ENCODE measurements around the gene SLC37A2.
"Not testable (repeated sequence)": the region's sequence is repeated elsewhere in the genome, so short reads cannot be mapped to it uniquely, and the experiment has no call there.

Gene SLC37A2

GRCh38 chr11:125082040-125082439, 18.9 kb downstream of the SLC37A2 start:
- FAIRE-seq, result no peak
- DNase-seq (ENCODE audit: extremely low spot score, insufficient read length, low read depth), result no peak

GRCh38 chr11:125082611-125083311, 19.7 kb downstream of the SLC37A2 start:
- no peak for DNase-seq (ENCODE audit: extremely low spot score, insufficient read length, low read depth)
- no peak for FAIRE-seq

- FAIRE-seq, result no peak
Measured at GRCh38 chr11:125083312-125084056, 20.4 kb downstream of the SLC37A2 start.

DNA sequence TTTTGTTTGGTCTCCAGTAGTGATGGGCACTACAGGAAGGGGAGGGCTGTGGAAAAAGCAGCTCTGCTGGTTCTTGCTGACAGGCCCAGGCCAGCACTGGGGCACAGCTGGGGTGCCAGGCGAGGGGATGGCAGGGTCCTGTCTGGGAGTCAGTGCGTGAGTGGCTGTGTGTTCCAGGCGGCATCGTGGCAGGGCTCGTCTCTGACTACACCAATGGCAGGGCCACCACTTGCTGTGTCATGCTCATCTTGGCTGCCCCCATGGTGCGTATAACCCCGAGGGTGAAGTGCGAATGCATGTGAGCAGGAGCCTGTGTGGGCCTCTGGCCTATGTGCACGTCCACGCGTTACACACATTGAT, 20.9 kb downstream of the SLC37A2 start:
- FAIRE-seq, result no peak
- no peak for DNase-seq (ENCODE audit: extremely low spot score, insufficient read length, low read depth)

More at GRCh38 chr11:125083312-125084056, 20.4 kb downstream of the SLC37A2 start:
- DNase-seq (ENCODE audit: extremely low spot score, insufficient read length, low read depth), result no peak

- FAIRE-seq (no peak), DNase-seq (ENCODE audit: extremely low spot score, insufficient read length, low read depth) (no peak)
Measured at GRCh38 chr11:125084761-125085231, 21.7 kb downstream of the SLC37A2 start.

- no peak for DNase-seq (ENCODE audit: extremely low spot score, insufficient read length, low read depth)
- FAIRE-seq, result no peak
Measured at GRCh38 chr11:125085301-125086081, 22.4 kb downstream of the SLC37A2 start.

GRCh38 chr11:125086633-125087296, 23.7 kb downstream of the SLC37A2 start:
- no peak for FAIRE-seq
- DNase-seq (ENCODE audit: extremely low spot score, insufficient read length, low read depth), result no peak

DNA sequence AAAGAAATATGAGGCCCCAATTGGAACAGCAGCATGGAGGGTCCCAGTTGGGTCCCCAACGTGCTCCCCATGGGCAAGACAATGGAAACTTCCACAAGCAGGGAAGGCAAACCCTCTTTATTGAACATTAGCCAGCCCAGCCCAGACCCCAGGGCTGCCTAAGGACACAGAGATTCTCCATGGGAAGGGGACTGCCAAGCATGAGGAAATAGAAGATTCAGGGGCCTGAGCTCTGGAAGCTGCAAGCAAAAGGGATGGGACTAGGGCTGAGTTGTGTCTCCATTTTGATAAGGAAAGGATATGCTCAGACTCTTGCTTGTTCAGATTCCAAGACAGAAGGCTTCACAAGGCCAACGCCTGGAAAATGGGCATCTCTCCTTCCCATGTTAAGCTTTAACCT, 25.0 kb downstream of the SLC37A2 start:
- FAIRE-seq (no peak), DNase-seq (ENCODE audit: extremely low spot score, insufficient read length, low read depth) (no peak)

DNA sequence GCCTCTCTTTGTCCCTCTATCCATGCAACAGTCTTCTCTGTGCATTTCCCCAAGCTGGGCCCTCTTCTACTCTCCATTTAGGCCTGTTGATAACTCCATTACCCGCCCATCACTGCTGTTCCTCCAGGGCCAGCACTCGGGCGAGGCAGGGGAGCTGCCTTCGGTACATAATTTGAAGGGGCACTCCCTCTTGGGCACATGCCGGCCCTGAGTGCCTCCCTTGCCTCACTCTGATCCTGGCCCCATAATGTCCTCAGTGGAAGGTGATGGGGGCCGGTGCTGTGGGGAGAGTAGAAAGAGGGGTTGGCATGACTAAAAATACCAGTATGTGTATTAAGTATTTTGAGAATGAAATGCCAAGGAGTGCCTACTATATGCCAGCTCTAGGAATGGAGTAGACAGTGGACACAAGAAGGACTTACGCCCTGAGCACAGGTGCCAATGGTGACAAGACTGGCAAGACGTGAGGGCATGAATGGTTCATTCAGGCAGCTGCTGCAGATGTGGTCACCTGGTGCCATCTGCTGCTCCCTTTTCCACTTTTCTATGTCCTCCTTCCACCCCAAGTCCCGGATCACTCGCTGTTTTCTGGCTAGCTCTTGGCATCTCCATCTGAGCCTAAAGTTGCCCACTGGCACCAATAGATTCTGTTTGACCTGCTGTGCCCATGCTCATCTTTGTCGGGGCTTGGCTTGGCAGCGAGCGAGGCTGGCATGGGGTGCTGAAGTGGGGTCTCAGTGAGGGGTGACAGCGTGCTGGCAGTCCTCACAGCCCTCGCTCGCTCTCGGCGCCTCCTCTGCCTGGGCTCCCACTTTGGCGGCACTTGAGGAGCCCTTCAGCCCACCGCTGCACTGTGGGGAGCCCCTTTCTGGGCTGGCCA, 25.7 kb downstream of the SLC37A2 start:
- no peak for FAIRE-seq
- DNase-seq (ENCODE audit: extremely low spot score, insufficient read length, low read depth), result no peak

GRCh38 chr11:125089481-125089880, 26.4 kb downstream of the SLC37A2 start:
- FAIRE-seq, result not testable (repeated sequence)

DNA sequence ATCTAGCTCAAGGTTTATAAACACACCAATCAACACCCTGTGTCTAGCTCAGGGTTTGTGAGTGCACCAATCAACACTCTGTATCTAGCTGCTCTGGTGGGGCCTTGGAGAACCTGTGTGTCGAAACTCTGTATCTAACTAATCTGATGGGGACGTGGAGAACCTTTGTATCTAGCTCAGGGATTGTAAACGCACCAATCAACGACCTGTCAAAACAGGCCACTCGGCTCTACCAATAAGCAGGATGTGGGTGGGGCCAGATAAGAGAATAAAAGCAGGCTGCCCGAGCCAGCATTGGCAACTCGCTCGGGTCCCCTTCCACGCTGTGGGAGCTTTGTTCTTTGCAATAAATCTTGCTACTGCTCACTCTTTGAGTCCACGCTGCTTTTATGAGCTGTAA, 27.0 kb downstream of the SLC37A2 start:
- FAIRE-seq; DNase-seq (ENCODE audit: extremely low spot score, insufficient read length, low read depth): not testable (repeated sequence)

More at GRCh38 chr11:125089481-125089880, 26.4 kb downstream of the SLC37A2 start:
- not testable (repeated sequence) for DNase-seq (ENCODE audit: extremely low spot score, insufficient read length, low read depth)

DNA sequence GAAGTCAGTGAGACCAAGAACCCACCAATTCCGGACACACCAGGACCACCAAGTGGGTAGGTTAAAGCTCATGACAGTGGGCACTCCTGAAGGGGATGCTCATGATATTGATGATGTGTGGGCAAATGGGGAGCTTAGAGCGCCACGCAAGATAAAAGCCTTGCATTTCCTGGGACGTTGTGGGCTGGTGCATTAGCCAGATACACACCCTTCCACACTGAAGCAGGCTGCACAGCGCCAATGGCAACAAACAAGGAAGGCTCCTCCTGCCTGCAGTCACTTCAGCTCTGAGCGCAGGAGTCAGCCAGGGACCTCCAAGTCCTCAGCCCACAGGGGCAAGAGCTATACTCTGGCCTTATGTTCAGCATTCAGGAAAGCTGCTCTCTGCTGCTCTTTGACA, 27.7 kb downstream of the SLC37A2 start:
- FAIRE-seq, result no peak

GRCh38 chr11:125091247-125091876, 28.3 kb downstream of the SLC37A2 start:
- FAIRE-seq (no peak), DNase-seq (ENCODE audit: extremely low spot score, insufficient read length, low read depth) (no peak)

More for the DNA sequence above, 27.7 kb downstream of the SLC37A2 start:
- no peak for DNase-seq (ENCODE audit: extremely low spot score, insufficient read length, low read depth)

- DNase-seq (ENCODE audit: extremely low spot score, insufficient read length, low read depth), result no peak
- no peak for FAIRE-seq
Measured at GRCh38 chr11:125091877-125092664, 29.0 kb downstream of the SLC37A2 start.

- FAIRE-seq (no peak), DNase-seq (ENCODE audit: extremely low spot score, insufficient read length, low read depth) (no peak)
Measured at GRCh38 chr11:125092669-125093068, 29.6 kb downstream of the SLC37A2 start.

GRCh38 chr11:125093502-125093901, 30.4 kb downstream of the SLC37A2 start:
- FAIRE-seq (no peak), DNase-seq (ENCODE audit: extremely low spot score, insufficient read length, low read depth) (no peak)

DNA sequence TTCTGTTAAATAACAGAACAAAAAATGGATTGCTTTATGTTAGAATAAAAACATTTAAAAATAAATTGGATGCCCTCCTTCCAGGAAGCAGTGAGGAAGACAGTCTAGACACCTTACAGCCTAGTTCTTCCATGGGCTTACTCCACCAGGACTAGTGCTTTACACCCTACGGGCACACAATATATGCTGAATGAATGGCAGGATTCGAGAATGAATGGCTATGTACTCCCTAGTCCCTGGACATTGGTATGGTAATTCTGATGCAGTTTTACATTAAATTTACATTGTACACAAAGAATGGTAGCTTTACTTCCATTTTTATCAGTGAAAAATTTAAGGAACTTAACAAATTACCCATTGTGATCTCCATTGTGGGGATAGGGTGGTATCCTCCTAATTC, 31.6 kb downstream of the SLC37A2 start:
- no peak for DNase-seq (ENCODE audit: extremely low spot score, insufficient read length, low read depth)
- no peak for FAIRE-seq

GRCh38 chr11:125100136-125100535, 37.0 kb downstream of the SLC37A2 start:
- FAIRE-seq (no peak), DNase-seq (ENCODE audit: extremely low spot score, insufficient read length, low read depth) (no peak)

All from GM18507 (cell line).